HL-60 (cell line): ENCODE results near the gene NAA25.
A peak's percentile ranks its signal among the peaks of the same experiment; 100 is the strongest.

Experiments
- DNase-seq, 2 experiments: peaks; one replicate each; pipeline ENCODE4 v3.0.0-alpha.2; 2010 to 2020; ENCODE audit warnings: low read depth in 1 of 2, low spot score in 1 of 2
- H3K27ac ChIP-seq: fragments of 250-450 bp; sonication (Bioruptor Pico); replicated peaks from 2 replicates; pipeline ENCODE4 v1.5.1; 2020; ENCODE audit warnings: mild to moderate bottlenecking, moderate library complexity
- H3K27me3 ChIP-seq: fragments of 250-450 bp; sonication (Bioruptor Pico); 2 replicates; pipeline ENCODE4 v1.5.1; 2021; ENCODE audit warnings: mild to moderate bottlenecking, moderate library complexity; ENCODE audit not compliant: insufficient read depth, poor library complexity, severe bottlenecking
- H3K4me3 ChIP-seq: replicated peaks from 2 replicates; pipeline ENCODE4 v1.5.1; 2011; ENCODE audit warnings: mild to moderate bottlenecking, control low read depth, low read length; ENCODE audit not compliant: insufficient read depth
- CTCF ChIP-seq: IDR thresholded peaks from one replicate; pipeline ENCODE4 v1.5.1; 2011; ENCODE audit warnings: low read length, control low read depth, inconsistent platforms; ENCODE audit not compliant: insufficient read depth
- GABPA ChIP-seq: IDR thresholded peaks from 2 replicates; pipeline ENCODE4 v1.6.1; 2012; ENCODE audit warnings: low read depth
- POLR2AphosphoS5 ChIP-seq: IDR thresholded peaks from 2 replicates; pipeline ENCODE4 v1.6.1; 2012; ENCODE audit warnings: low read depth
- SPI1 ChIP-seq: IDR thresholded peaks from 2 replicates; pipeline ENCODE4 v1.6.1; 2012; ENCODE audit warnings: low read depth, mild to moderate bottlenecking, borderline replicate concordance
- TF ChIP-seq, protein P1 (sequence below): IDR thresholded peaks from 2 replicates; pipeline ENCODE4 v1.6.1; 2012; ENCODE audit warnings: low read depth; ENCODE audit not compliant: insufficient replicate concordance

NAA25 gene

DNA sequence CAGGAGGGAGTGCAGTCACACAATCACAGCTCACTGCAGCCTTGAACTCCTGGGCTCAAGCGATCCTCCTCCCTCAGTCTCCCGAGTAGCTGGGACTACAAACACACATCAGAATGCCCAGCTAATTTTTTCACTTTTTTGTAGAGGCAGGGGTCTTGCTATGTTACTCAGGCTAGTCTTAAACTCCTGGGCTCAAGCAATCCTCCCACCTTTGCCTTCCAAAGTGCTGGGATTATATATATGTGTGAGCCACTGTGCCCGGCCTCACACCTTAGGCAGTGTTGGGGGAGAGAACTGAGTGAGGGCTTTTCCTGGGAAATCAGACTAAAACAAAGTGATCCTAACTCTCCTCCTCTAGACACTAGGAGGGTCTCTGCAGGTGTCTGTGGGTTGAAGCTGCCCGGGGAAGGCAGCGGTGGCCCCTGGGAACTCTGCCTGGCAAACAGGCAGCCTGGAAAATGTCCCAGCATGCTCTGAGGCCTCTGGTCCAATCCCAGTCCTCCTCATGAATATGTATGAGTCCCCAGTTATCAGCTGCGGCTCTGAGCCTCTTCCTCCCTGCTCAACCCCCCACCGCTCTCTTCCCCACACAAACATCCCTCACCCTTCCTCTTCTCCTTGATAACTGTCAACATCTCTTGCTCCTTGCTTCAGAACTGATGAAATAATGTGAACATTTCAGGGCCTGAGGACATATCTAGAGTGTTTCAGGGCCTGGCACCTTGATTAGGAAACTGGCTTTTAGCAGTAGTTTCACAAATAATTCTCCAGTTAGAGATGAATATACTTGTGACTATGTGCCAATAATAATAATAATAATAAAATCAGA lies 7.9 kb upstream of the NAA25 start:
- no peak overlapping the region for H3K4me3 ChIP-seq

DNA sequence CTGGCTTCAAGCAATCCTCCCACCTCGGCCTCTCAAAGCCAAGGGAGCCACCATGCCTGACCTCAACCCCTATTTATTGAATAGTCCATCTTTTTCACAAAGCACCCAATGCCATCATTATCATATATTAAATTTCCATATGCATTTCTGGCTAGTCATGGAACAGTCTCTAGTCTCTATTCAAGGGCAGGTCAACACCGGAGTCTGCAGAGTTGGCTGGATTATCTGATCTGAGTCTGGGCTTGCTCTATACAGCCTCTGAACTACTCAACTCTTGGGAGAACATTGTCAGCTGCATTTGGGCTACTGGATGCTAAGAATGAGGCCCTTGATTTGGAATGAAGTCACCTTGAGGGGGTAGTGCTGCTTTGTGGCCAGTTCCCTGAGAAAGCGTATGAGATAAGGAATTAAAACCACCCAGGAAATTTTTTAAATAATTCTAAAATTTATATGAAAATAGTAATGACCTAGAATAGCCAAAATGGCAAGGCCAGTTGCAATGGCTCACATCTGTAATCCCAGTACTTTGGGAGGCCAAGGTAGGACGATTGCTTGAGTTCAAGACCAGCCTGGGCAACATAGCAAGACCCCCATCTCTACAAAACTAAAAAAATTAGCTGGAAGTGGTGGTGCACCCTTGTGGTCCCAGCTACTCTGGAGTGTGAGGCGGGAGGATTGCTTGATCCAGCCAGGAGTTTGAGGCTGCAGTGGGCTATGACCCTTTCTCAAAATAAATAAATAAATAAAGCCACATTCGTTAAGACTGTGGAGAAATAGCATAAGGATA lies 6.9 kb upstream of the NAA25 start:
- no peak for TF ChIP-seq CTCF
- TF ChIP-seq, protein P1, sequence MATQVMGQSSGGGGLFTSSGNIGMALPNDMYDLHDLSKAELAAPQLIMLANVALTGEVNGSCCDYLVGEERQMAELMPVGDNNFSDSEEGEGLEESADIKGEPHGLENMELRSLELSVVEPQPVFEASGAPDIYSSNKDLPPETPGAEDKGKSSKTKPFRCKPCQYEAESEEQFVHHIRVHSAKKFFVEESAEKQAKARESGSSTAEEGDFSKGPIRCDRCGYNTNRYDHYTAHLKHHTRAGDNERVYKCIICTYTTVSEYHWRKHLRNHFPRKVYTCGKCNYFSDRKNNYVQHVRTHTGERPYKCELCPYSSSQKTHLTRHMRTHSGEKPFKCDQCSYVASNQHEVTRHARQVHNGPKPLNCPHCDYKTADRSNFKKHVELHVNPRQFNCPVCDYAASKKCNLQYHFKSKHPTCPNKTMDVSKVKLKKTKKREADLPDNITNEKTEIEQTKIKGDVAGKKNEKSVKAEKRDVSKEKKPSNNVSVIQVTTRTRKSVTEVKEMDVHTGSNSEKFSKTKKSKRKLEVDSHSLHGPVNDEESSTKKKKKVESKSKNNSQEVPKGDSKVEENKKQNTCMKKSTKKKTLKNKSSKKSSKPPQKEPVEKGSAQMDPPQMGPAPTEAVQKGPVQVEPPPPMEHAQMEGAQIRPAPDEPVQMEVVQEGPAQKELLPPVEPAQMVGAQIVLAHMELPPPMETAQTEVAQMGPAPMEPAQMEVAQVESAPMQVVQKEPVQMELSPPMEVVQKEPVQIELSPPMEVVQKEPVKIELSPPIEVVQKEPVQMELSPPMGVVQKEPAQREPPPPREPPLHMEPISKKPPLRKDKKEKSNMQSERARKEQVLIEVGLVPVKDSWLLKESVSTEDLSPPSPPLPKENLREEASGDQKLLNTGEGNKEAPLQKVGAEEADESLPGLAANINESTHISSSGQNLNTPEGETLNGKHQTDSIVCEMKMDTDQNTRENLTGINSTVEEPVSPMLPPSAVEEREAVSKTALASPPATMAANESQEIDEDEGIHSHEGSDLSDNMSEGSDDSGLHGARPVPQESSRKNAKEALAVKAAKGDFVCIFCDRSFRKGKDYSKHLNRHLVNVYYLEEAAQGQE, result no peak
- no peak for TF ChIP-seq SPI1
- TF ChIP-seq POLR2AphosphoS5, result no peak
- no peak for TF ChIP-seq GABPA
- H3K27me3 ChIP-seq, result no peaks in the 10 kb centered on the region
- no peak overlapping the region for H3K27ac ChIP-seq
- DNase-seq, result no peak
- H3K4me3 ChIP-seq, result no peak overlapping the region

More for the DNA sequence above, 7.9 kb upstream of the NAA25 start:
- DNase-seq, result peak; percentile 70 to 90
- no peaks in the 10 kb centered on the region for H3K27me3 ChIP-seq
- TF ChIP-seq POLR2AphosphoS5 (0 out of 2 replicates have a peak, but pooled peaks have one; percentile 20), SPI1 (peak; percentile 69; the same call in 1 of the 2 replicates)
- TF ChIP-seq, protein P1, result no peak
- peak overlapping the region; percentile 77 for H3K27ac ChIP-seq

- DNase-seq, result no peak
- Histone ChIP-seq H3K27ac (no peak overlapping the region), H3K27me3 (no peaks in the 10 kb centered on the region), H3K4me3 (no peak overlapping the region)
- TF ChIP-seq CTCF (no peak), SPI1 (no peak), POLR2AphosphoS5 (no peak), GABPA (no peak)
- TF ChIP-seq, protein P1, result no peak
These were observed 4.0 kb upstream of the NAA25 start for GRCh38 chr12:112112409-112113133.
